NCI-H2227 (cell line): ENCODE results near the gene OPCML.

ENCODE experiments used
- DNase-seq: peaks from one replicate; lab custom pipeline; 2025; ENCODE audit not compliant: unreplicated experiment; lab: John Stamatoyannopoulos, UW

Gene OPCML

DNA sequence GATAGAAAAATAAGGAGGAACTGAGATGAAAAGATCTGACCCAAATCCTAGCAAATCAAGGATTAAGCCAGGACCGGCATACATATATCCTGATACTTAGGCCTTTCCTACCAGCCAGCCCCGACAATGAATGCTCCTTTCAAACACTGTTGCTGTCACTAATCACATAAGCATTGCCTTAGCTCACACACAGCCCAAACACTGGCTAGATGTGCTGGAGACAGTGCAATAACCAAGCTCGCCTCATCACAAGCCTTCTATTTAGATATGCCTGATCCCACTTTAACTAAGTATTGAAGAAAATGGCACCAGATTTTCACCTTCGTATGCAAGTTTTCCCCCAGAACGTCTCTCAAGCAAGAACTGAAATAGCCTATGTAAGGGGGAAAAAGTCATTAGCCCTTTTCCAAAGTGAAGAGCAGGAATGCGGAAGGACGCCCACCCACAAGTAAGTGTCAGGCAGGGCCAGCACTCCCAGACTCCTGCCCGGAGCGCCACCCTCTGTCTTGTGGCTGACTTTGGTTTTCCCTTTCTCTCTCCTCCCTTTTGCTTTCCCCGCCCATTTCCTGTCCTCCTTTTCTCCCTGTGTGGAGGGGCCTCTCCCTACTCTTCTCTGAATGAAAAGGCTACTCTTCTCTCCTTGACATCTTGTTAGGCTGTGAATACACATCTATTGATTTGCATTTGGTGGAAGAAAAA is 8.9 kb upstream of the OPCML start:
- no peak for DNase-seq

DNA sequence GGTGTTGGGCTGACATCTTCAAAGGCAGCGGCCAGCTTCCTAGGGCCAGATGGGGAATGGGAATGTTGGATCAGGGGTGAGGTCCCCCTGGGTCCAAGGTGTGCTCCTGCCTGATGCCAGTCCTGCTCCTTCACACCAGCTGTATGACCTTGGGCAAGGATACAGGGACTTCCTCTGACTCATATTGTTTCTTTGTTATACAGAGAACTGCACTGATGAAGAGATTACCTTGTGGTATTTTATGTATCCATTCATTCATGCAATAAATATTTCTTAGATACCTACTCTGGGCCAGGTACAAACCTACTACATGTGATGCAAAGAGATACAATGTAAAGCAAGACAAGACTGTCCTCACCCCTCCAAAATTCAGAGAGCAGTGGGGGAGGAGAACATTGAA is 3.9 kb upstream of the OPCML start:
- DNase-seq: no peak

DNA sequence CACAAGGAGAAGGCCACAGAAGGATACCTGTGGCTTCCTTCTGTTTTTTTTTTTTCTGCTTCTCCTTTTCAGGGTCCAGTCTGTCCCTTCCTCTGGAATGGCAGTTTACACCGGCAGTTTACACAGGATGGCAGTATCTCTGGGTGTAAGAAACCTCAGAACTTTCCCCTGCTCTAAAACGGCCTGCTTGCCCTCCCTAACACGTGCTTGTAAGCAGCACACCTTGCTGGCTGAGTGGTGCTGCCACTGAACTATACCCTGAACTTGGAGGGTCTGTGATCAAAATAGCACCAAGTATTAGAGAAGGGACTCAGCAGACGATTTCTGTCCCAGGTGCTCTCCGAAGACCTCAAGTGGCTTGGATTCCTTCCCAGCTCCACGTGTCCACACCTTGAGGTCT is 904 bp upstream of the OPCML start:
- DNase-seq: no peak

DNA sequence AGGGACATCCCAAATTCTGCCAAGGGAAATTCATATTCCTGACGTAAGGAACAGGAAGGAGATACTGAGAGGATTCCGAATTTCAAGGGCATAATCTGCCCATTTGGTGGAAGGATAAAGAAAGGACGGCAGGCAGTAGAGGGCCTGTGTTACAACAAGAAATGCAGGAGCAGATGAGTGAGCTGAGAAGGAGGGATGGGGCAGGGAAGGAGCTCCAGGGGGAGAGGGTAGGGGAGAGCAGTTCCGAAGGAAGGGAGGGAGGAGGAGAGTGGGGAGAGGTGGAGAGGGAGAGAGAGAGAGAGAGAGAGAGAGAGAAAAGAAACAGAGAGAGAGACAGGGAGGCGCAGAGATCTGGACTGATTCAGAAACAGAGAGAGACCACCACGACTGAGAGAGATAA is 843 bp downstream of the OPCML start:
- no peak for DNase-seq

DNA sequence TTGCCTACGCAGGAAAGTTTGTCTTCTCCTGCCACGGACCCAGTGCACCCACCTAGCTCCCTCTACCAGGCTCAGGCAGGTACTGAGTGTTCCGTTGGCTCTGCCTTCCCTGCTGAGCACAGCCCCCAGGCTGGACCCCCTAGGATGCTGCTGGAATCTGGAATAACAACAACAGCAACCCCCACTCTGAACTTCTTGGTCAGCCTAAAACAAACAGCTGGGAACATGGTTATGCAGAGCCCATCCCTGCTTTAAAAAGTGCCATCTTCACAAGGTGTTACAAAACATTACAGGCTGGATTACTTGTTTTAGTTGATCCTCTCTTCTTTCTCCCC is 1.8 kb downstream of the OPCML start:
- DNase-seq: no peak

DNA sequence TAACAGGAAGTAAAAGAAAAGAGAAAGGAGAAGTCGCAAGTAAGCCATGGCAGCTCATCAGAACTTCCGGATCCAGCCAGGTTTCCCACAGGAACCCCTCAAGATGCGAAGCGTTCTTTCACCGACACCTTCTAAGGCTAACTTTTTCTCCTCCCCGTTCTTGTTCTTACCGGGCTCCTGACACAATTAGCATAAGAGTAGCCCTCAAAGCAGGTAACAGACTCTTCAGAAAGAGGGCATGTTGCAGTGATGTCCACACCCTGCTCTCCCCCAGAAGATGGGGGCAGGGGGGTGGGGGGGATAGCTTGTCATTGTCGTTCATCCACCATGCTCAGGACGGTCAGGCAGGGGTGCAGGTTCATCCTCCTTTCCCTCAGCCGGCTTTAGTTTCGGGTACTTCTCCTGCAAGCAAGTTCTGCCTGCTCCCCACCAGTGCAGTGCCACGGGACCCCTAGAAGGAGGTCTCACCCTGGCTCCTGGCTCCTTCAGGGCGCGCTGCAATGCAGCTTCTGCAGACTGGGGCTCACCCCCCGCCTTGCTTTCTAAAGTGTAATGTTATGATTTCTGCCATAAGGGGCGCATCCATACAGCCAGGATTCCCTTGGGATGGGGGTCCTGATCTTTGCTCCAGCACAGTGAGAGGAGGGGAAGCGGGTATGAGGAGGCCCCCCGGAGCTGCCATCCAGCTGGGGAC is 2.3 kb downstream of the OPCML start:
- DNase-seq: no peak

DNA sequence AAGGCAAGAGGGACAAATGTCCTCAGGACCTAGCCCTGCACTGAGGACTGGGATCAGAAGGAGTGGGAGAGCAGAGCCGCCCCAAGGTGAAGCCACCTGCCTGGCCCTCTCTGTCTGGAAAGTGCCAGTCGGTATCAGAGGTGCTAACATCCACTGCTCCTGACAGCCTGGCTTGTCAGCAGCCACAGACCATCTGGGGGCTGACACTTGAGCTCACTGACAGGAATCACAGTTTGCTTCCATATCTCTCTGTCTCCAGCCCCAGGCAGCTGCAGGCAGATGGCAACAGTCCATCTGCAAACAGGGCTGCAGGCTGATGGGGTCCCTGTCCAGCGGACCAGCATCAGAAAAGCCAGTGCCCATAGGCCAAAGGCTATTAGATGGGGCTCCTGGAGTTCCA is 5.5 kb downstream of the OPCML start:
- DNase-seq: no peak

DNA sequence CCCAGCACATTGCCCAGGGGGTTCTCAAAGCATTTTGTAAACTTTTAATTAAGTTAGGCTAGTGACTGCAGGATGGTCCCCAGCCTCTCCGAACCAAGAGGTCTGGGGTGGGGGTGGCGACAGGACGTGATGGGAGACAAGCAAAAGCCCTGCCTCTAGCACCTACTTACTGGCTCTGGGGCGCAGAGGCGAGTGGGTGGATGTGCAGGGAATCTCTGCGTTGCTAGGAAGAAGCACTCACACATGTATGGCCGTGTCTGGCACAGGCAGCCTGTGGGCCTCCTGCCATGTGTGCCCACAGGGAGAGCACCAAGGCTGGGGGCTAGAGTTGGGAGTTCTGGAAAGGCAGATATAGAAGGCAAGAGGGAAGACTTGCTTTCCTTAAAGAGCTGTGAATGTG is 6.3 kb downstream of the OPCML start:
- no peak for DNase-seq

DNA sequence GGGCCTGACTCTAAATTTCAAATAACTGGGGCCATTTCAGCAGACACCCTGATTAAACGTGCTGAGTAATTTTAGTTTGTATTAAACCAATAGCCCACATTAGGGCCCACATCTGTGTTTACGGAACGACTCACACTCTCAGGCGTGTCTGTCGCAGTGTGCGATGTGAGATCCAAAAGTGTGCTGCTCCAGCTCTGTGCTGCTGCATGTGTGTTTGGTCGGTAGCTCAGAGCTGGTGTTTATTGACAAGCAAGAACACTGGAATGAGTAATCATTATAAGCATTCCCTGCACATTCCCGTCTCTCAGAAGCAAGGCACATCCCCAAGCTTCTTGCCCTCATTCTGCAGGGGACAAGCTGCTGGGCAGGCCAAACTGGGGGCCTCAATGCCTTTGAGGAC is 7.8 kb downstream of the OPCML start:
- DNase-seq: no peak

DNA sequence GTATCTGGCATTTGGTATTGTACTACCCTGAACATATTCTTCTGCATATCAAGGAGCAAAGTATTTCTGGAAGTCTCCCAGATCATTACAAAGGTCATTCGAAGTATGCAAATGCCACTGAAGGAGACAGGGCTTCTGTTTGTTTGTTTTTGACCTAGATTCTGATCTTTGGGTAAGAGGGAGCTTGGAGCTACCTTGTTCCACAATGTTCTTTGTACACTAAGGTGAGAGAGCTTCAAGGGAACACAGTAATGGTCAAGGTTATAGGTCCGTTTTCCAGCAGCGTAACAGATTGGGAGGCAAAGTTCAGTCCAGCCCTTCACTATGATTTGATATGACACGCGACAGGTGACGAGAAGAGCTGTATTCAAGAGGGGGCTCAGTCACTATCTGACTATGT is 10.0 kb downstream of the OPCML start:
- DNase-seq: no peak

DNA sequence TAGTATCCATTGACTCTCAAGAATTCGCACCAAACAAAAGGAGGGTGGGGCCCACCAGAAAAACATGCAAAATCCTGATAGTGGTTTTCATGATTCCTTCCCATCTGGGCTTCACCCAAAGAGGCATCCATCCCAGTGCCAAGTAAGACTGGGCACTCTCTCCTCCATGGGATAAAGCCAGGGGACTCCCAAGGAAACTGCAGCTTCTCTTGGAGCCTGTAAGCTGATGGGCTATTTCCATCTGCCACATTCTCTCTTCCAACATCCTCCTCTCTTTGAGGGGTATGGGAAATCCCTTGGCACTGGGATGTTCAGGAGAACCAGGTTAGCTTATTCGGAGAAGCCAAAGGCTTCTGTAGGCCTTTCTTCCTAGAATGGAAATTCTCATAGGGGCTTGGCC is 10.8 kb downstream of the OPCML start:
- DNase-seq: no peak

DNA sequence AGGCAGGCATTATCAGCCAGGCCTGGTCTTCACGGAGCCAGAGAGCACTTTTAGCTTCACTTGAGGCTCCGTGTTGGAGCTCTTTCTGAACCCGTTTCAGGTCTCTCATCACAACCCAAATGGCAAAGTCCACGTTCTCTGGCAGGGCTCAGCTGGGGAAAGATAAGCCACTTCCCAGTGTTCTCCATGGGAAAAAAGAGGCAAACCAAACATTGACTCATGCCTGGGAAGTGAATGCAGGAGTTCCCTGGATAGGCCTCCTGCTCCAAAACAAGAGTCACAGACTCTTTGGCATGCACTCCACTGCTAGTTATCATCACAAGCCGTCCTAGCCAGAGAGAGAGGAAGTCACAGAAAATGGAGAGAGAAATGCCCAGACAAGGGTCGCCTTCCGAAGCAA is 11.6 kb downstream of the OPCML start:
- no peak for DNase-seq

DNA sequence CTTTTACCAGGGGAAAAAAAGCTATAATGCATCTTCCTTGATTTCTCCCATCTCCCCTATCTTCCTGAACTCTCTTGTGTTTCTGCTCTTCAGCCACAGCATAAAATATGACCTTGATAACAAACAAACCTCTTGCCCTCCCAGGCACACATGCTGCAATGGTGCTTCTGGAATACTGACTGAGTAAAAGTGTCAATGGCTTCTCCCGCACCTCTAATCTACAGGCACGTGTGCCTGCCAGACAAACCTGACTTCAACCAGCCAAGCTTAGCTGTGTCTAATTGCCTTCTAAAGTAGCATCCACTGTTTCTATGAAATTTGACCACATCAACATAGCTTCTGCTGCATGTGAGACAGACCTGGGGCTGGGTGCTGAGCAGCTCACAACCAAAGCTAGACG is 12.7 kb downstream of the OPCML start:
- DNase-seq: no peak

DNA sequence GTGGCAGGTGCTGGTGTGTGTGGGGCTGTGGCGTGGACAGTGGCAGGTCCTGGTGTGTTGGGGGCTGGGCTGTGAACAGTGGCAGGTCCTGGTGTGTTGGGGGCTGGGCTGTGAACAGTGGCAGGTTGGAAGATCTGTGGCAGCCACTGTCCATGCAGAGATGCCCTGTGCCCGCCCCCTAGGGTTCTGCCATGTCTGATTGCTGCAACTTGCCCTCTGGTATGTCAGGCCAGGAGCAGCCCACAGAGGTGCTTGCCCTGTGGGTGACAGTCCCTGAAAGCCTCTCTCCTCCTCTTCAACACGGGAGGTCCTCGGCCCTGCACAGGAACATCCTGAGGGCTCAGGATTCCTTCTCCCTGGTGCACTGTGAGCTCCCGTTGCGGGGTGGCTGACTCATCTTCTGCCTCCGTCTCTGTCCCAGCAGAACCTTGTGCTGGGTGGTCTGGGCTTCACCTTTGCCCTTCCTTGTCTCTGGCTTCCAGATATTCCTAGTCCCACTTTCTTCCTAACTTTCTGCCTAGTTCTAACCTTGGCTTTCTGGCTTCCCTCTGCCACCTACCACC is 13.5 kb downstream of the OPCML start:
- no peak for DNase-seq

DNA sequence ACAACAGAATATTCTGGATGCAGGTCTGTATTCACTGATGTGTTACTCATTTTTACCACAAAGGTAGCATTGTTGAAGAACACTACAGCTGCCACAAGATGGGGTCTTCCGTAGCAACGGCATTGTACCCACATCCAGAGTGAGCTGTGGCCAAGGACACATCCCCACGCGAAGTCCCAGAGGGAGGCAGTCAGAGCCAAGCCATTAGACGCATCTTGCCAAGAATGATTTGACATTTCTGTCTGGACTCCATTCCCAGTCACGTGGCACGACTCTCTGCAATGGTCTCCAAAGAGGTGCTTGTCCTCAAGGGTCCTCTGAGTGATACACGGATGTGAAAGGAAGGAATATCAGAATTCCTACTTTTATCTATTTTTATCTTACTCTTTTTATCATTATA is 15.5 kb downstream of the OPCML start:
- DNase-seq: no peak

DNA sequence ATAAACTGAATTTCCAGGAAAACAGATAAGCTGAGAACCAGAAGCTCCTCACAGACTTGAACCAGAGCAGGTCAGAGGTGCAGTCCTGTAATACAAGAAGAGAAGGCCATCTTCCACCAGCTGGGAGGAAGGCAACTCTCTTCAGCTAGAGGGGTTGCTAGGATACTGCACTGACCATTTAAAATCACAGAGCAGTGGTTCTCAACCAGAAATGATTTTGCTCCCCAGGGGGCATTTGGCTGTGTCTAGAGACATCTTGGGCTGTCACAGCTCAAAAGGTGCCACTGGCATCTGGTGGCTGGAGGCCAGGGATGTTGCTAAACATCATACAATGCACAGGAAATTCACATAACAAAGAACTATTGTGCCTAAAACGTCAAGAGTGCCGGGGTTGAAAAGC is 17.2 kb downstream of the OPCML start:
- DNase-seq: peak; percentile 14

DNA sequence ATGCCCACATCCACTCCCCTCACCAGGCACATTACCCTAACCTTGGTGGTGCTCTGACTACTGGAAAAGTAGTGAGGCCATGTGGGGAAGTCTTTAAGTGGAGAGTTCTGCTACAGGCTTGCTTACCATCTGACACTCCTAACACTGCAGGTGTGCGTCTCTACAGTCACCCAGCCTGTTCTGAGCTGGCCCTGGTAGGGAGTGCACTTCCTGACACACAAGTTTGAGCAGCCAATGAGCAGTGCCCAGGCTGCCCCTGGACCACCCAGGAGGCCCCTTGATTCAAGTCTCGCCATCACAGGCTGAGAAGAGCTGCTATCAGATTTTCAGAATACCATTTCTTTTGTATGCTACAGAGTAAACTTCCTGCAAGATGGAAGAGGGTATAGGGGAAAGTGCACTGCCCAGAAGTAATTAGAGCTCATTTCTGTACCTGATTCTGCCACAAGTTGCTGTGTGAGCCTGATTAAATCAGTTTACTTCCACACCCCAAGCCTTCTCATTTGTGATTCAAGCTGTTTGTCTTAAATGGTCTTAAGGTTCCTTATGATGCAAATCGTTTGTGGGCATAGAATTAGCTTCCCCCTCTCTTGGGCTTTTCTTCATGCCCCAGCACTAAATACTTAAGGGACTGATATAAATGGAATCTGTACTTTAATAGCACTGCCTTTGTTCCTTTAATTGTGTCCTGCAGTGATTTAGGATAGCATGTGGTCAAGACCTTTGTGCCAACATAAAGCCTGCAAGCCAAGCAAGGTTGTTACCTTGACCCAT is 22.2 kb downstream of the OPCML start:
- no peak for DNase-seq

DNA sequence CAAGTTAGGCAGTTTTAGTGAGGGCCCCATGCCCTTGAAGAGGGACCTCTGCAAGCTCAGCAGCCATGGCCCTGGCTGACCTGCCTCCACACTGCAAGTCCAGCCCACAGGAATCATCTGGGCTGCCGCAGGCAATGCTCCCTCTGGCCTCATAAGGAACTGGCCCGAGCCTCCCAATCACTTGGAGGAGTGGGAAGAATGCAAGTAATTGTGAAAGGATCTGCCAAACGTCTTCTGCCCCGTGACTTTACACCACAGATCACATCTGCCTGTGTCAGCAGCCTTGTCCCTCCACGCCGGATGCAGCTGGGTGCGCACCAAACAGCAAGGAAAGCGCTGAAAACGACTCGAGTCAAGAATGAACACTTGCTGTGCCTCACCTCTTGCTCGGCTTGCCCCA is 23.8 kb downstream of the OPCML start:
- DNase-seq: no peak

DNA sequence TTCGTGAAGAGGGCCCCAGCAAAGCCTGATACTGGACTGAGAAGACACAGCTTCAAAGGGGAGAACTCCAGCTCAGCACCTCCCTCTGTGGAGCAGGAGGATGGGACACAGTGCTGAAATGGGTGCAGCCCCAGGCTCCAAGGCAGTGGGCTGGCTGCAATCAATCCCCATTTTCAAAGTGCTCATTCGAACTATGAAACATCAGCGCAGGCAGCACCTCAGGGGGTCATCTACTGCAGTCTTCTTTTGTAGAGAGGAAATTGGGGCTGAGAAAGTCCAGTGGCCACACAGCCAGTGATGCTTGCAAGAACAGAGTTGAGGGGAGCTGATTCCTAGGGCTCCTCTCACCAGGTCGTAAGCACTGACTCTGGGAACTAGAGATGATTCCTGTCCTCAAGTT is 25.1 kb downstream of the OPCML start:
- no peak for DNase-seq

DNA sequence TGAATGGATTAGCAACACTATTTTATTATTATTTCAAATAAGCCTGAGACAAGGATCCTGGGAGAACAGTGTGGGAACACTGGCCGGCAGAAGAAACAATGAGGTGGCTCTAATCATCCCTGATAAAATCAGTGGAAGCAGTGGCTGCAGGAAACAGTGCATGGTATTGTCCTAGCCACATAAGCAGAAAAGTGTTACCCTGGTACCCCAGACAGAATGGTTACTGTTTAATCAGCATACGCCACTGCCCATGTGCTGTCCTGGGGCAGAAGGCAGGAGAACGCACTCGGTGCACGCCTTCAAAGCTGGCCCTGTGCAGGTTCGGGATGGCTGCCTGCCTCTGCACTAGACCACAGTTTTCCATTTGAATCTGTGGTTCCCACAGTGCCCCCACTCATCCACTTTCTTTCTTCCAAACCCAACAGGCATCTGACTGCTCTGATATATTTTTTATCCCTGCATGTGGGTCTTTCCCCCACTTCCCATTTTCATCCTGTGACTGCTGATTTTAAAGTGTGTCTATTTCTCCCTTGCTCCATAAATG is 25.7 kb downstream of the OPCML start:
- no peak for DNase-seq

DNA sequence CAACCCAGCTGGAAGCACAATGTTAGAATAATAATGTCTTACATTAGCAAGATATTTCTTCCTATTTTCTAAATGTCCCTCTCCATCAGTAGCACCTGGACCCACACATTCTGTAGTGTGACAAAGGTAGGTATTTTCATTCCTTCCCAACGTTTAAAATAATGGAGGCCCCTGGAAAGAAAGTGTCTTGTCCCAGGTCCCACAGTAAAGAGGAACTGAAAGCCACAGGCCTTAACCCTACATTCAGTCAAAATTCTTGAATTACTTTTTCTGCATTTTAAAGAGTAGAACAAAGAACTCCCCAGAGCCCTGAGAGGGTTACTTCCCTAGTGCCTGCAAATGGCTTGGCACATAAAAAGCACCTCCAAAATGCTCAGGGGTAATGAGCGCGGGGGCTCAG is 26.3 kb downstream of the OPCML start:
- DNase-seq: no peak

DNA sequence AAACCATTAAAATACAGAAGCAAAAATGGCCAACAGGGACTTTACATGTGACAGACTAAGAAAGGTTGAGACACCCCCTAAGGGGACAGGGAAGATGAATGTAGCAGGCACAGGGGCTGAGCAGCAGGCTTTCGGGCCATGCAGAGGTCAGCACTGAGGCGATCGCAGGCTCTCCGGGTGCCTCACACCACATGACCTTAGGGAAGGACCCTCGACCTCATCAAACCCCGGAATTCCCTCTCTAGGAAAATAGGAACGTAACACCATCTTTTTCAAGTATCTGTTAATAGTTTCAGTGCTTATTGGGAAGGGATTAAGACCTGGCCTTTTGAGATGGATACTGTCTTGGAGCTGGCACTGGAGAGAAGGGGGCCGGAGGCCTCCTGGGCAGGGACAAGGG is 27.4 kb downstream of the OPCML start:
- DNase-seq: no peak
